H9 (cell line): ENCODE results near the gene CLDN8. TPM values are rescaled to one million over a fixed set of nuclear protein-coding genes. Genes with fewer than 3 reads are reported as not detected.

Source experiments
- DNase-seq: peaks from one replicate; pipeline ENCODE4 v3.0.0-alpha.2; 2017
- H2AFZ ChIP-seq: one replicate; pipeline ENCODE4 v1.6.1; 2013; ENCODE audit warnings: mild to moderate bottlenecking, low read length, control low read depth, moderate library complexity
- H2AK5ac ChIP-seq: 2 replicates; pipeline ENCODE4 v1.6.1; 2013; ENCODE audit warnings: low read length, control low read depth, mixed read lengths; ENCODE audit not compliant: insufficient read length
- H2BK120ac ChIP-seq: one replicate; pipeline ENCODE4 v1.6.1; 2013; ENCODE audit warnings: low read depth, mild to moderate bottlenecking, low read length, control low read depth, inconsistent platforms; ENCODE audit not compliant: poor library complexity, severe bottlenecking
- H2BK12ac ChIP-seq: 2 replicates; pipeline ENCODE4 v1.6.1; 2013; ENCODE audit warnings: low read length, control low read depth, mixed read lengths, low read depth; ENCODE audit not compliant: insufficient read length
- H2BK15ac ChIP-seq: 2 replicates; pipeline ENCODE4 v1.6.1; 2013; ENCODE audit warnings: low read depth, low read length, control low read depth
- H2BK20ac ChIP-seq: one replicate; pipeline ENCODE4 v1.6.1; 2013; ENCODE audit warnings: low read depth, mild to moderate bottlenecking, low read length, control low read depth, inconsistent platforms; ENCODE audit not compliant: poor library complexity, severe bottlenecking
- H2BK5ac ChIP-seq: 2 replicates; pipeline ENCODE4 v1.6.1; 2013; ENCODE audit warnings: low read length, control low read depth, mixed read lengths; ENCODE audit not compliant: insufficient read length
- H3K14ac ChIP-seq: 2 replicates; pipeline ENCODE4 v1.6.1; 2013; ENCODE audit warnings: low read length, control low read depth; ENCODE audit not compliant: insufficient read depth
- H3K18ac ChIP-seq: 2 replicates; pipeline ENCODE4 v1.6.1; 2013; ENCODE audit warnings: low read depth, mild to moderate bottlenecking, mixed read lengths, low read length, control low read depth; ENCODE audit not compliant: insufficient read length
- H3K23ac ChIP-seq: 2 replicates; pipeline ENCODE4 v1.6.1; 2013; ENCODE audit warnings: low read length, control low read depth, mixed read lengths, low read depth; ENCODE audit not compliant: insufficient read length
- H3K23me2 ChIP-seq: 2 replicates; pipeline ENCODE4 v1.6.1; 2013; ENCODE audit warnings: low read depth, mild to moderate bottlenecking, mixed read lengths, low read length, control low read depth; ENCODE audit not compliant: insufficient read length, poor library complexity, severe bottlenecking
- H3K27ac ChIP-seq: 2 replicates; pipeline ENCODE4 v1.5.1; 2013; ENCODE audit warnings: low read length, control low read depth, mixed read lengths, low read depth; ENCODE audit not compliant: insufficient read length
- H3K27me3 ChIP-seq: 2 replicates; pipeline ENCODE4 v1.6.1; 2013; ENCODE audit warnings: low read length, control low read depth, inconsistent platforms; ENCODE audit not compliant: insufficient read depth
- H3K4ac ChIP-seq: 2 replicates; pipeline ENCODE4 v1.6.1; 2013; ENCODE audit warnings: low read depth, mild to moderate bottlenecking, control low read depth, inconsistent platforms, low read length, moderate library complexity
- H3K4me1 ChIP-seq: 2 replicates; pipeline ENCODE4 v1.6.1; 2013; ENCODE audit warnings: low read length, control low read depth, inconsistent platforms; ENCODE audit not compliant: insufficient read depth
- H3K4me2 ChIP-seq: 2 replicates; pipeline ENCODE4 v1.6.1; 2013; ENCODE audit warnings: low read length, control low read depth, mixed read lengths; ENCODE audit not compliant: insufficient read length, insufficient read depth
- H3K56ac ChIP-seq: 2 replicates; pipeline ENCODE4 v1.6.1; 2013; ENCODE audit warnings: low read depth, mild to moderate bottlenecking, mixed read lengths, low read length, control low read depth; ENCODE audit not compliant: insufficient read length
- H3K79me1 ChIP-seq: 2 replicates; pipeline ENCODE4 v1.6.1; 2013; ENCODE audit warnings: low read depth, mild to moderate bottlenecking, moderate library complexity, low read length, control low read depth, inconsistent platforms; ENCODE audit not compliant: insufficient read depth, poor library complexity, severe bottlenecking
- H3K79me2 ChIP-seq: 2 replicates; pipeline ENCODE4 v1.6.1; 2013; ENCODE audit warnings: low read length, control low read depth, inconsistent platforms; ENCODE audit not compliant: insufficient read depth
- H3K9ac ChIP-seq: 2 replicates; pipeline ENCODE4 v1.6.1; 2013; ENCODE audit warnings: low read length, control low read depth, mixed read lengths; ENCODE audit not compliant: insufficient read length; ENCODE audit errors: extremely low read depth
- H3K9me3 ChIP-seq: one replicate; pipeline ENCODE4 v1.6.1; 2013; ENCODE audit warnings: low read depth, low read length, inconsistent platforms; ENCODE audit not compliant: control insufficient read depth
- H3T11ph ChIP-seq: one replicate; pipeline ENCODE4 v1.6.1; 2013; ENCODE audit warnings: mild to moderate bottlenecking, low read length, control low read depth, inconsistent platforms
- H4K20me1 ChIP-seq: one replicate; pipeline ENCODE4 v1.6.1; 2013; ENCODE audit not compliant: control insufficient read depth, insufficient read length, insufficient read depth
- H4K5ac ChIP-seq: 2 replicates; pipeline ENCODE4 v1.6.1; 2013; ENCODE audit warnings: low read depth, mild to moderate bottlenecking, mixed read lengths, low read length, control low read depth; ENCODE audit not compliant: insufficient read length
- H4K8ac ChIP-seq: replicated peaks from 2 replicates; pipeline ENCODE4 v1.6.1; 2013; ENCODE audit warnings: low read length, control low read depth, mixed read lengths, low read depth; ENCODE audit not compliant: insufficient read length
- H4K91ac ChIP-seq: 2 replicates; pipeline ENCODE4 v1.6.1; 2013; ENCODE audit warnings: low read depth, mild to moderate bottlenecking, moderate library complexity, mixed read lengths, low read length, control low read depth; ENCODE audit not compliant: insufficient read length
- H3K27ac Mint-ChIP-seq, 3 experiments: 2 replicates in 2 of 3; 3 replicates in 1 of 3; pipeline ENCODE4 v1.8.0; 2020 to 2021; ENCODE audit warnings: mixed read lengths in 3 of 3, mild to moderate bottlenecking in 1 of 3, moderate library complexity in 1 of 3
- H3K27me3 Mint-ChIP-seq: 2 replicates; pipeline ENCODE4 v1.8.0; 2021; ENCODE audit warnings: low read depth, mild to moderate bottlenecking, moderate library complexity, mixed read lengths
- H3K36me3 Mint-ChIP-seq, 3 experiments: 2 replicates in 2 of 3; 3 replicates in 1 of 3; pipeline ENCODE4 v1.8.0; 2020 to 2021; ENCODE audit warnings: low read depth in 3 of 3, mixed read lengths in 3 of 3; ENCODE audit not compliant: insufficient read depth in 1 of 3
- H3K4me1 Mint-ChIP-seq, 2 experiments: 2 replicates each; pipeline ENCODE4 v1.8.0; 2020; ENCODE audit warnings: mixed read lengths in 2 of 2
- H3K4me3 Mint-ChIP-seq, 2 experiments: 2 replicates in 1 of 2; 3 replicates in 1 of 2; pipeline ENCODE4 v1.8.0; 2020 to 2021; ENCODE audit warnings: mild to moderate bottlenecking in 2 of 2, mixed read lengths in 2 of 2, moderate library complexity in 1 of 2
- H3K9me3 Mint-ChIP-seq, 2 experiments: 2 replicates in 1 of 2; 3 replicates in 1 of 2; pipeline ENCODE4 v1.8.0; 2020; ENCODE audit warnings: mild to moderate bottlenecking in 2 of 2, mixed read lengths in 2 of 2, moderate library complexity in 1 of 2
- CTCF ChIP-seq: fragments of 200-600 bp; sonication (generic); conservative IDR thresholded peaks from 3 replicates; pipeline ENCODE4 v1.8.0; 2021; ENCODE audit warnings: antibody characterized with exemption, mild to moderate bottlenecking
- WGBS: extraction: QIAGEN DNeasy Blood & Tissue Kit; methylation state at CpG from one replicate; pipeline ENCODE4 v1.1.7; 2013; ENCODE audit warnings: missing lambda C conversion rate, low lambda C conversion rate, mixed read lengths; ENCODE audit not compliant: insufficient read length; ENCODE audit errors: extremely low coverage; 5-methylcytosine and 5-hydroxymethylcytosine counted together
- total RNA-seq: library from RNA; stranded (reverse); gene quantifications from 2 replicates; pipeline ENCODE4 v1.2.1, GENCODE V29; 2021

Gene CLDN8
- total RNA-seq, 1 experiment from 2014 or later = not detected

- no peaks in the 10 kb centered on the region for H3K9me3 Mint-ChIP-seq
- no peak for DNase-seq
- Histone ChIP-seq H3K79me1 (no peaks in the 10 kb centered on the region), H3K56ac (no peak overlapping the region), H2AFZ (no peak overlapping the region), H3K4ac (no peak overlapping the region), H2BK15ac (no peak overlapping the region), H3K9me3 (no peaks in the 10 kb centered on the region), H2BK120ac (no peak overlapping the region), H4K5ac (no peak overlapping the region), H3K9ac (no peak overlapping the region), H2BK20ac (no peak overlapping the region), H2BK12ac (no peak overlapping the region), H3K27ac (no peak overlapping the region), H4K8ac (no peak overlapping the region), H2AK5ac (no peak overlapping the region), H4K91ac (no peak overlapping the region), H3T11ph (no peak overlapping the region), H3K27me3 (no peaks in the 10 kb centered on the region), H3K23ac (no peak overlapping the region), H3K18ac (no peak overlapping the region), H3K23me2 (no peaks in the 10 kb centered on the region), H4K20me1 (no peaks in the 10 kb centered on the region), H2BK5ac (no peak overlapping the region), H3K4me2 (no peak overlapping the region), H3K79me2 (no peaks in the 10 kb centered on the region), H3K14ac (no peak overlapping the region), H3K4me1 (no peaks in the 10 kb centered on the region)
- no peaks in the 10 kb centered on the region for H3K4me1 Mint-ChIP-seq
- WGBS = no CpG with 5 or more reads among the region's 3 CpGs
- H3K36me3 Mint-ChIP-seq = no peaks in the 10 kb centered on the region
- TF ChIP-seq CTCF = no peak
- no peak overlapping the region for H3K4me3 Mint-ChIP-seq
- H3K27ac Mint-ChIP-seq = no peak overlapping the region
- H3K27me3 Mint-ChIP-seq = no peaks in the 10 kb centered on the region; the same call in 1 of the 2 replicates
Observed at GRCh38 chr21:30189773-30190172, 26.1 kb downstream of the CLDN8 start.
